ENCODE results near the gene PGM3.
A peak's percentile ranks its signal among the peaks of the same experiment; 100 is the strongest.
"Not testable (repeated sequence)": the region's sequence is repeated elsewhere in the genome, so short reads cannot be mapped to it uniquely, and the experiment has no call there.

PGM3 gene, protein sequence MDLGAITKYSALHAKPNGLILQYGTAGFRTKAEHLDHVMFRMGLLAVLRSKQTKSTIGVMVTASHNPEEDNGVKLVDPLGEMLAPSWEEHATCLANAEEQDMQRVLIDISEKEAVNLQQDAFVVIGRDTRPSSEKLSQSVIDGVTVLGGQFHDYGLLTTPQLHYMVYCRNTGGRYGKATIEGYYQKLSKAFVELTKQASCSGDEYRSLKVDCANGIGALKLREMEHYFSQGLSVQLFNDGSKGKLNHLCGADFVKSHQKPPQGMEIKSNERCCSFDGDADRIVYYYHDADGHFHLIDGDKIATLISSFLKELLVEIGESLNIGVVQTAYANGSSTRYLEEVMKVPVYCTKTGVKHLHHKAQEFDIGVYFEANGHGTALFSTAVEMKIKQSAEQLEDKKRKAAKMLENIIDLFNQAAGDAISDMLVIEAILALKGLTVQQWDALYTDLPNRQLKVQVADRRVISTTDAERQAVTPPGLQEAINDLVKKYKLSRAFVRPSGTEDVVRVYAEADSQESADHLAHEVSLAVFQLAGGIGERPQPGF

DNA sequence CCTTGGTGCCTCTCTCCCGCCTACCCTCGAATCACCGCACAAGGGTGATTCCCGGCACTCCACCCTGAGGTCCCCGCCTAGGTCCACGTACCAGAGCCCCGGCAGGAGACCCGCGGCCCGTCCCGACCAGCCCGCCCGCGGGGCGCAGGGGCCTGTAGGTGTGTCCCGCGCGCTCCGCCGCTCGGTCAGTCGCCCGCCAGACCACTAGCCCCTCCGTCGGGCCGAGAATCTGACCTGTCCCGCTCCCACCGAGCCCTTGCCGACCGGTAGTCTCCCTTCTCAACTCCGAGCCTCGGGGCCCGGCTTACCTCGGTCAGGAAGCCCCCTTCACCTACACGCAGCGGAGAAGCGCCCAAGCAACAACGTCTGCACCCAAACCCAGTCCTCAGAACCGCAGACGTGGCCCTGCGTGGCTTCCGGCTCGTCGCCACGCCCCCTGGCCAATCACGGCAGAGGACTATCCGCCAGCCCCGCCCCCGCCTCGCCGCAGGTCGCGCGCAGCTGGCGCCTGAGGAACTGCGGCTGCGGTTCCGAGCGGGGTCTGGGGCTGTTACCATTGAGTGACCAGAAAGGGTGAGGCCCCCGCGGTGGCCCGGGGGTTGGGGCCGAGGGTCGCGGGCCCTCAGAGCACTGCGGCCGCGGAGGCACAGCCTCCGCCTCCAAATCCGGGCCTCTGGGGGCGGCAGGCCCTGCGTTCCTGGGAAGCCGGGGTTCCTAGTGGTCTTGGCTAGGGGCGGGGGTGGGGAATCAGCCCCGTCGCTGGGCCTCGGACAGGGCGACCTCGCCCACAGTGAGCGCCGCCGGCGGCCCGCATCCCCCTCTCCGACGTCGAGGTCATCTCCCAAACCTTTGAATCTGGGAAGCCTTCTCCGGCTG, at the start of gene PGM3, which contains the start of gene RWDD2A:
Gene PGM3, minus strand, starts transcription at position 395 of the 876 bp plus-strand sequence. CDS start 2,253 bp downstream, outside the sequence.
Gene RWDD2A, plus strand, starts transcription at position 487 of the 876 bp plus-strand sequence. CDS start 1,095 bp downstream, outside the sequence.
- DNase-seq: peak; percentile 88 to 91

DNA sequence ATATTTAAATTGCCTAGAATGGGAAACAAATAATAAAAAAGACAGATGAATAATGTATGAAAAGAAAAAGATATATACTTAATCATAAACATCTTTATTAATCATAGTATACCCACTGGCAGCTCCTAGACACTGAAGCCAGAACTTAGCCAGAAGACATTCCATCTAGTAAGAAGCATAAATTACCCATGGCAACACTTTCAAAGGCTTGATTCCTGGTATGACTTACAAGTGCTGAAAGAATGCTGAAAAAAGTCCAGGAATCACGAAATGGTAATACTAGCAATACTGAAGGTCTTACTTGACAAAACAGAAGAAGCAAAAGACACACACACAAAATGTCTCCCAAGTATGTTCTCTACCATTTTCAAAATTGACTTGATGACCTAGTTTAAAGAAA, 38.1 kb upstream of the PGM3 start:
- DNase-seq: no peak

DNA sequence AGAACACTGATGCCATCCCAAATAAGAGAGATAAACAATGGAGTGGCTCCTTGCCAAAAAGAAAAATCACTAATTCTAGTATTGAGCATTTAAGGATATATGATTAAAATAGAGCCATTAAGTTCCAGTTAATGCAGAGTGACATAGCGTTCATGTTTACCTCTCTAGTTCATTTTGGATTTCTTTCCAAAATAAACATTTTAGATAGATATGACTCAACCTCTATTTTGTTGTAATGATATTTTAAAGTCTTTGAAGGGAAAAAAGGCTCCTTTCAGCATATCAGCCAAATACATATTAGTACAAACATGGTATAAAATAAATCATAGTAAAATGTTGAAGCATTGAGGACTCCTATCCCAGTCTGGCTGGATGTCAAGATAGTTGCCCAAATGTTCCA, 33.5 kb upstream of the PGM3 start:
- no peak for DNase-seq

DNA sequence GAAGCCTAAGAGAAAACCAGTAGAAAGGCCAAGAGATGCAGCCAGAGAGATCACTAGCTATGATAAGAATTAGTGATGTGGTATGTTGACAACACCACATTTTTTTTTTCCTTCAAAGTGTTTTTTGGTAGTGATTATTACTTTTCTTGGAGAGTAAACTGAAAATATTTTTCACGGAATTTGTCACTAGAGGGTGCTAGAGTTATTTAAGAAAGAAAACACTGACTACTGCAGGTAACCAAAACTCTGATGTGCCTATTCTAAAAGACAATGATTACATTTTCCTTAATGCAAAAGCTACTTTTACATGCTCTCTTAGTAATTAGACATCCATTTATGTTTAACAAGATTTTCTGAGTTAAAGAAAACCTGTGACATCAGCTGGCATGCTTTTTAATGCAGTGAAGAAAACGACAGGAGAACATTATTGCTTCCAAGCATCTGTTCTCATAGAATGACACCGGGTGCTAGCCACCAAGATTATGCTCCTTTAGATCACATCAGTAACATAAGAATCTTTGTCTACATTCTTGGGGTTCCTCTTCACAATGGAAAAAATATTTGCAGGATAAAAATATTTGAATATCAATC, 28.9 kb upstream of the PGM3 start:
- peak in 1 of 2 donors; percentile 37 for DNase-seq

- DNase-seq: no peak
Measured at GRCh38 chr6:83221276-83221675, 28.2 kb upstream of the PGM3 start.

DNA sequence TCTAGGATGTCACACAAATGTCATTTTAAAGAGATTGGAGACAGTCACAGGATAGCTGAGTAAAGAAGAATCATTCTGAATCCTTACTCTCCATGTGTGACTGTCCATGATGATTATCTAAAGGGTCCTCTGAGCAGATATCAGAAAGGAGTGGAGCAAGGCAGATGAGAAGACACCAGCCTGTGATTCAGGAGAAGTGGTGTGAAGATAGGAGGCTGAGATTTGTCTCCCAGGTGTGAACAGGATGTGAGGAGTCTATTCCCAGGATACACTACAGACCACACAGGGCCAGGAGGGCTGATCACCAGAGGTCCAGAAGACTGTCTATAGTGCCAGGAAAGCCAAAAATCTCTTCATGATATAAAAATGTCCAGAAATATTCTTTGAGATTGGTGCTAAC, 27.1 kb upstream of the PGM3 start:
- no peak for DNase-seq

- no peak for DNase-seq
Measured at GRCh38 chr6:83218646-83219045, 25.6 kb upstream of the PGM3 start.

DNA sequence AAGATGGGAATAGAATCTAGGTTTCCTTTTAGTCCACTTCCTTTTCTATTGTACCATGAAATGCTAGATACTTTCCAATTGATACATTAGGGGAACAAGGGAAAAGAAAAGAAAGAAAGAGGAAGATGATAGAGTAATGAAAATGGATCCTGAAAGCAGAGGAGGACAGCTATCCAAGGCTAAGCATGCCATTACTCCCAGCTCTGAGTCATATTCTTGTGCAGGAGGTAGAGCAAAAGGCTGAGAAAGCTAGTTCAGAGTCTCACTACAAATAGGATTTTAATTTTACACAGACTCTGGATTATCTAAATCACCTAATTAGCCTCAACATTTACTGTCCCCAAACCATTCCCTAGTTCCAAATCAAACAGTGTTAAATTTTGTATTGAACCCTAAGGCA, 23.7 kb upstream of the PGM3 start:
- DNase-seq: no peak

GRCh38 chr6:83215131-83216047, 22.3 kb upstream of the PGM3 start:
- DNase-seq: peak; percentile 56 to 69

DNA sequence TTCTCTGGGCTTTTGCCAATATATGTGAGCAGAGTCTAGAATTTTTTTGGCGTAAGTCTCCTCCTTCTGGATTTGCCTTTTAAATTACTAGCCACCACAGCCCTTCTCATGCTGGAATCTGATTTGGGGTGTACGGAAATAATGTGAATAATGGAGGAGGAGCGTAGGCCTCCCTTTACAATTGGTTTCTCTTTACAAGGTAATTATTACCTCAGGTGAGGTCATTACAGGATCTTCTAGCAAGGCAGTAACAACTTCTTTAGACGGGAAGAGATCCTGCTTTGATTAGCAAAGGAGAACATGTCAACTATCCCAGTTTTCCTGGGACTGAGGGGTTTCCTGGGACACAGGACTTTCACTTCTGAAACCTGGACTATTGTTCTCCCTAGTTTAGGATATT, 9.0 kb upstream of the PGM3 start:
- DNase-seq: no peak

DNA sequence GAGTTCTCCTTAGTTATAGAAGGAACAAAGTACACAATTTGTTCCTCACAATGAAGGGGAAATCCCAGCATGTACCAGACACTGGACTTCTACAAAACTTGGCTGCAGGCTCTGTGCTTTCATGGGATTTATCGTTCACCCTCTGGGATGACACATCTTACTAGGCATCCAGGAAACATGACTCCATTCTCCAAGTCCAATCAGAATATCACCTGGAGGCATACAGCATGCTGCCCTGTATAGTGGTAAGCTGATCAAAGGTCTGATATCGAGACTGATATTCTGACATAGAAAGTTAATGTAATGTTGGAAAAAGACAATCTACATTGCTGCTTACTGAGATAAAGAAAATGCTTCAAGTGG, 6.8 kb upstream of the PGM3 start:
- DNase-seq: no peak

- no peak for DNase-seq
Measured at GRCh38 chr6:83199173-83199862, 6.3 kb upstream of the PGM3 start.

GRCh38 chr6:83198486-83199172, 5.6 kb upstream of the PGM3 start:
- DNase-seq: no peak

DNA sequence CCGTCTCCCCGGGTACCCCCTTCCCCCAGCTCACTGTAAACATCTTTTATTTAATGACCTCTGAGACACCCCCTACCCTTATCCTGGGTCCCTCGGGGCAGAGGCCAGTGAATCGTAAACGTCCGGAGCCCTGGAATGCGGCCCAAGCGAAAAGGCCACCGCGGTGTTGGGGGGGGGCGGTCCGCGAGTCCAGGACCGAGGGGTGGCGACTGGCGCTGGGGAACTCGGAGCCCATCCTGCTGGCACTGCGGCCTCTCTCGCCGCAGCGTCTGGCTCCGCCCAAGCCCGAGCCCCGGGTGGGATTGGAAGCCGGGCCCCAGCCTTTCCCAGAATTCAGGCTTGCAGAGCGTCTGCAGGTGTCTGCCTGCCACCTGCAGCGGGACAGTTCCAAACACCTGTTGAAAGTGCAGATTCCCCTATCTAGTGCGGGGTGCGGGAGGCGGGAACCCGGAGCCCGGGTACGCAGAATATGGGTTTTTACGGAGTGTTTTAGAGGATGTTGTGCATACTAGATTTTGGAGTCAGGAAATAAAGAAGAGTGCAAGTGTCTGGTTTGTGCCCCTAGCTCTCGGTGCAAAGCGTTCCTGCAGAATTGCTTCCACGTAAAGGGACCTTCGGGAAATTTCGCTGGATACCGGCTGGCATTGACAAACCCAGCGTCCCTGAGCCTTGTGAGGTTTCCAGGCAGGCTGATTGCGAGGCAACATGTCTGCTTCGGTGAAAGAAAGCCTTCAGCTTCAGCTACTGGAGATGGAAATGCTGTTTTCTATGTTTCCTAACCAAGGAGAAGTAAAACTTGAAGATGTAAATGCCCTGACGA, 892 bp upstream of the PGM3 start:
- DNase-seq: peak in 1 of 2 donors; percentile 15

DNA sequence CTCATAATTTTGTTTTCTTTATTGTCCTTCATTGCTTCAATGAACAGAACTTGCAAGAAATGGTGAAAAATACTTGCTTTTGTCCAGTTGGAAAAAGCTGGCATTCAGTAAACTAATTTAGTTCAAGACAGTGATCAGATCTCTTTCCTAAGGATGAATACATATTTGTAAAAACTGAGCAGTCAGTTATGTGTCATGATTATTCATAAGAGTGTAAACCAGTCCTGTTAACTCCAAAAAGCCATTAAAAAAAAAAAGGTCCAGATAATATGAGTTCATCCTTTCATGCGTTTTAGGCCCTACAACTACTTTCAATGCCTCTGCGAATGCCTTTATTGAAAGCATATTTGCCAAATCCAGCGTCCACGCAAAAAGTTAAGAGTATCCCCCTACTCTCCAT, 609 bp downstream of the PGM3 start:
- no peak for DNase-seq

- not testable (repeated sequence) for DNase-seq
Measured at GRCh38 chr6:83191974-83192373, 1.1 kb downstream of the PGM3 start.

- no peak for DNase-seq
Measured at GRCh38 chr6:83190626-83191025, 2.4 kb downstream of the PGM3 start.

DNA sequence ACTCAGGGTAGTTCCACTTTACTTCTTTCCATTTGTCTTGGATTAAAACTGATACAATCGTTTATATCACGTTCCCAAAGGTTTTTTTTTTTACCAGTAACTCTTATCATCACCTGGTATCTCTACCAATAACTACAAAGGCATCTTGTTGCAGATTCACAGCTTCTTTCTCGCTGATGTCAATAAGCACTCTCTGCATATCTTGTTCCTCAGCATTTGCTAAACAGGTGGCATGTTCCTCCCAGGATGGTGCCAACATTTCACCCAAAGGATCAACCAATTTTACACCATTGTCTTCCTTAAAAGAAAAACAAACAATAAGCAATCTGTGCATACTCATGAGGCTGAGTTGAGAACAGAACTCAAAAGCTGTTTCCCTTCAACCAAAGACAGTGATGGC, 4.6 kb downstream of the PGM3 start:
- no peak for DNase-seq

DNA sequence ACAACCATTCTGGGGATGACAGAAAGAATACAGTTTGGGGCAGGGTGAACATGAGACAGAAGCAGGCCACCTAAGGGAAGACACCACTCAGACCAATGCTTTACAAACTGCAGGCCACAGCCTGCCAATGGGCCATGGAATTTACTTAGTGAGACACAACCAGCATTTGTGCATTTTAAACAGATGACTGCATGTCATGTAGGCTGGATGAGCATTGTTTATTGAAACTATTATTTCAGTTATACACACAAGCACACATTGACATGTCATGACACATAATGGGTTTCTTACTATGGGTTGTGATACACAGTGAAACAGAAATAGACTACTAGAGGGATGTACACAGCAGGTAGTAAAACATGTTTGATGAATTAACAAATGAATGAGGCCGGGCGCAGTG, 8.0 kb downstream of the PGM3 start:
- no peak for DNase-seq

Measured in CD4-positive, alpha-beta T cell treated with Interleukin-4 for 1 hour (primary cell).